NCI-H446 treated with DMSO at 0.1 percent for 48 hours (cell line): Measurements from ENCODE around the gene ENTR1.
"Not testable (repeated sequence)": the region's sequence is repeated elsewhere in the genome, so short reads cannot be mapped to it uniquely, and the experiment has no call there.

Source experiments
- DNase-seq: peaks from one replicate; lab custom pipeline; 2025; lab: John Stamatoyannopoulos, UW

Gene ENTR1

GRCh38 chr9:136419092-136419420 lies 8.6 kb upstream of the ENTR1 start:
- no peak for DNase-seq

- no peak for DNase-seq
Observed at GRCh38 chr9:136418182-136419091, 8.0 kb upstream of the ENTR1 start.

DNA sequence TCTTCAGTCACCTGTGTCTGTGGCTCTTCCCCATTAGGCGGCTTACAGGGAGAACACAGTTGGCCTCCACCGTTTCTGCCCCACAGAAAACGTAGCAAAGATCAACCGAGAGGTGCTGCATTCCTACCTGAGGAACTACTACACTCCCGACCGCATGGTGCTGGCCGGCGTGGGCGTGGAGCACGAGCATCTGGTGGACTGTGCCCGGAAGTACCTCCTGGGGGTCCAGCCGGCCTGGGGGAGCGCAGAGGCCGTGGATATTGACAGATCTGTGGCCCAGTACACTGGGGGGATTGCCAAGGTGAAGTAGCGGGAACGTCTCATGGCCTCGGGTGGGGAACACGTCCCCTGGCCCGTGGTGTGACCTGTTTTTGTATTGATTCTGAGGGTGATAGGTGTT lies 6.5 kb upstream of the ENTR1 start:
- DNase-seq = no peak

GRCh38 chr9:136416427-136416826 lies 6.0 kb upstream of the ENTR1 start:
- no peak for DNase-seq

- DNase-seq = peak; percentile 35
Observed at GRCh38 chr9:136412962-136413361, 2.5 kb upstream of the ENTR1 start.

DNA sequence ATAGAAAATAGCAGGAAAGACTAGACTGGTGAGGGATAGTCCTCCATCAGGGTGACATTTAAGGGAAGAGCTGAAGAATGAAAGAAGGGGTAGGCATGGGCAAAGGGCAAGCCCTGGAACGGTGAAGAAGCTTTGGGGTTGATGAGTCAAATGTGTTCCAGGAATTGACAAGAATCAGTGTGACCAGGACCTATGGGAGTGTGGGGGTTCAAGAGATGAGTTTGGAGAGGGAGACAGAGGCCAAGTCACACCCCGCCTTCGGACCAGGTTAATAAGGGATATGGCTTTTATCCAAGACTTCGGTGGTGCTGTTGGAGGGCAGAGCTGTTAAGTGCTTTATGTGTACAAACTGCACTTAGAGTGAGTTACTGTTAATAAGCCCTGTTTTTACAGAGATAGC lies 964 bp upstream of the ENTR1 start:
- no peak for DNase-seq

GRCh38 chr9:136409557-136410455 lies 608 bp downstream of the ENTR1 start:
- DNase-seq = no peak

DNA sequence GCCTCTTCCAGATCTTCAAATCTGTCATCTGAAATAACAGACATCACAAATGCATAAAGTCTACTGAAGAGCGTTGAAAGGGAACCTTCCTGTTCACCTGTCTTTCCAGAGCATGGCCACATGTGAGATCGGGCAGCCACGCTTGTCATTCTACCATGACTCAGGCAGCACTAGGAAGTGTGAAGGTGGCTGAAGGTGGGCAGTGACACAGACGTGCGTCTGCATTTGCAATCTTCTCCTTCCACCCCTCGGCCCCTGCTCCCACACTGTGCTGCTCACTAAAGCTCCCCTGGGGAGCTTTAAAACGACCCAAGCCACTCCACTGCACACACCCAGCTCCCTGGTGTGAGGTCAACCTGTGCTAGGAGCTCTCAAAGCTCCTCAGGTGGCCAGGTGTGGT lies 2.5 kb downstream of the ENTR1 start:
- DNase-seq = no peak

DNA sequence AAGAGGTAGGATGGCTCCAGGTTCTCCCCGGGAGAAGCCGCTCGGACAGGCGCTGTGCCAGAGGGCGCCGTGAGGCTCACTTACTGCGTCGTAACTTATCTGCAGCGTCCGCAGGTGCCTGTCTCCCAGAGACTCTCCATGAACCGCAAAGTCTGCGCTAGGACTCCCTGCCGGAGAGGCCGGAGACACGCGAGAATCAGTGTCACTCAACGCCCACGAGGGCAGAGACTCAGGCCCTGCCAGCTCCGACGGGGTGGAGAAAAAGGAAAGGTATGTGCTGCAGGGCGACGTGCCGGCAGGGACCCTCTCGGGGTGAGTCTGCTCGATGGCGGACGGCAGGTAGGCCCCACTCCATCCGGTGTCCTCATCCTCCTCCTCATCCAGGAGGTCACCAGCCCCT lies 3.4 kb downstream of the ENTR1 start:
- DNase-seq = not testable (repeated sequence)

DNA sequence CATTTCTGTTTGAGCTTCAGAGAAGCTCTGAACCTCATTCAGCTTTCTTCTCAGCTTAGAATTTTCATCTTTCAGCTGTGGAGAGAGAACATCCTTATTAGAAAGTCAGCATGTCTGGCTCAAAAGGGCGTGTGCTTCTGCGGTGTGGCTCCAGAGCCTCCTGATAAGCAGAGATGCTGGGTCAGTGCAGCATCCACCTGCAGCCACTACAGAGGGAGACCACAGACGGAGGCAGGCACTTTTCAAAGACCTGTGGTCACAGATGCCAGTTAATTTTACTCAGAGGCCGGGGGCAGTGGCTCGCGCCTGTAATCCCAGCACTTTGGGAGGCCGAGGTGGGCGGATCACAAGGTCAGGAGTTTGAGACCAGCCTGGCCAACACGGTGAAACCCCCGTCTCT lies 4.5 kb downstream of the ENTR1 start:
- DNase-seq = not testable (repeated sequence)

- no peak for DNase-seq
Observed at GRCh38 chr9:136405481-136405880, 4.9 kb downstream of the ENTR1 start.

GRCh38 chr9:136404801-136405136 lies 5.6 kb downstream of the ENTR1 start:
- no peak for DNase-seq

DNA sequence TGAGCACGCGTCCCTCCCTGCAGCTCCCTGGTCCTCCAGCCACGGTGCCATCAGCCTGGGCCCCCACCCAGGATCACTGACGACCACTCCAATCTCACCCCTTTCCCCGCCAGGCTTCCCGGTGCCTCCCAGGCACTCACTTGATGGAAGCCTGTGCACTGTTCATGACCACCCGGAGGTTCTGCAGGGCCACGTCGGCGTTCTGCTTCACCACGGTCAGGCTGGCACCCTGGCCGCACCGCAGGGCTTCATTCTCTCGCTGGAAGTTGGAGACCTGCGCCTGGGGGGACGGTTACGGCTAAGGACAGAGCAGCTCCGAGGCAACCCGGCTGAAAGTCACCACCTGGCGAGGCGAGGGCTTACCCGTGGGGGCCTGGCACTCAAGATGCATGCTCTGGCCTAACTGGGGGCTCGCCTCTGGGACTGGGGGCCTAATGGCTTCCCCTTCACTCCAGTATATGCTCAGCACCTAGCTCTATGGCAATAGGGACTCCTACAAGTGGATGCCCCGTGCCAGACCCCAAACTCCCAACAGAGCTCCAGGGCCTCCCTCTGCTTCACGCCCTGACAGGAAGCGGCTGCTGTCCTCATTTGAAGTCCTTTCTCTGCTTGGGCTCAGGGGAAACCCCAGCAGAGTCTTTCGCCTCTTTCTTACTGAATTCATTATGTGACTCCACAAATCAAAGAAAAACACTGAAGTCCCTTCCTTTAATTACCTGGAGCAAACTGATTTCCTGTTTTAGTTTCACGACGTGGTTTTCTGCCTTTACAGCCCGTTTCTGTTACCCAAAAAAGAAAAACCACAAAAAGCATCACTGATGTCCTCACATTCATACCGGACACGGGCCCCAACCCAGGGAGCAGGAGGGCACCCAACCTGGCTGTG lies 6.3 kb downstream of the ENTR1 start:
- no peak for DNase-seq

DNA sequence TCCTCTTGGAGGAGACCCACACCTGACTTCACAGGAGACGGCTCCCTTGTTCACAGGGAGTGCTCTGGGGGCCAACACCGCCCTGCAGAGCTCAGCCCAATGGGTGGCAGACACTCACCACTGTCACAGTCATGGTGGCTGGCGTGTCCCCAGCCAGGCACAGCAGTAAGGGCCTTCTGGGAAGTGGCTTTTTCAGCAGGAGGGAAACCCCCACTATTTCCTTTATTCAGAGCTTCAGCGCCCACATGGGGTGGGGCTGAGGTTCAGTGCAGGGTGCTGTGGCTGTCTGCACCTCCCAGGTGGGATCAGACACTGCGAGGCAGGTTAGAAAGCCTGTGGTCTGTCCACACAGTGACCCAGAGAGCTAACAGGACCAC lies 6.9 kb downstream of the ENTR1 start:
- no peak for DNase-seq

- no peak for DNase-seq
Observed at GRCh38 chr9:136402067-136402466, 8.3 kb downstream of the ENTR1 start.

- no peak for DNase-seq
Observed at GRCh38 chr9:136401173-136401922, 9.1 kb downstream of the ENTR1 start.

- DNase-seq = peak; percentile 43
Observed at GRCh38 chr9:136400038-136400834, 10.2 kb downstream of the ENTR1 start, which contains the start of gene SNAPC4. SNAPC4 (minus strand) TSS chr9:136400170; CDS start chr9:136398428, 1,742 bp downstream.

DNA sequence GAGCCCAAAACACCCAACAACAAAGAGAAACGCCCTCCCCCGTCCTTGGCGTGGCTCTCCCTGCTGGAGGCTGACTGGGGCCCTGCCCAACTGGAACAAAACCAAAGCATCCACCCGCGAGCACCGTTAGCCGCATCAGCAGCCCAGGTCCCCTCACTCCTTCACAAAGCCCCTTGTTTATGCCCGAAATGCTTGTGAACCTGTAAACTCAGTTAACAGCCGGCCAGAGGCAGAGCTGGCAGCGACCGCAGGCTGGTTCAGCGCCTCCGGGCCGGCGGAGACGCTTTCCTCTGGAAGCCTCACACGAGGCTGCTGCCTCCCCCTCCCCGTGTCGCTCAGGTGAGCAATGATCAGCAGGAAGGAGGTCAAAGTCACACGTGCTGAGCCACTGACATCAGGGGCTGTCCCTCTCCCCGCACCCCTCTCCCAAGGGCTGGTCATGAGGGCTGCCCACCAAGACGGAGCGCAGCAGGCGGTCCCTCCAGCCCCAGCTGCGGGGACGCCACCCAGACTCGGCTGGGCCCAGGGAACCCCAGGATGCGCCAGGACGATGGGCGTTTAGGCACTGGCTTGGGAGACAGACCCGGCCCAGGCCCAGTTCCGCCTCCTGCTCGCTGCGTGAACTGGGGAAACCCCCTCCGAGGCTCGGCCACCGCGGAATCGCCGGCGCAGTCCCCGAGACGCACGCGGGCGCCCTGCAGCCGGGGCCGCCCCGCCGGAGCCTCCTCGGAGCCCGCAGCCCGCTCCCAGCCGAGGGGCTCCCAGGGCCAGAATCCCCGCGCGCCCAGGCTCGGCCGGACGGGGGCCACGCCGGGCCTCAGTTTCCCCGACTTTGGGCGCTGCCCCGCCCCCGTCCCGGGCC lies 11.0 kb downstream of the ENTR1 start:
- DNase-seq = no peak

- DNase-seq = no peak
Observed at GRCh38 chr9:136398286-136398685, 12.1 kb downstream of the ENTR1 start.

GRCh38 chr9:136397643-136398042 lies 12.8 kb downstream of the ENTR1 start:
- no peak for DNase-seq
